ENCODE results near the gene UIMC1. TPM values are rescaled to one million over a fixed set of nuclear protein-coding genes. Genes with fewer than 3 reads are reported as not detected.

UIMC1 gene
- polyA plus RNA-seq, 3 donors = 14.8 to 35.6 (median 19.1) TPM

DNA sequence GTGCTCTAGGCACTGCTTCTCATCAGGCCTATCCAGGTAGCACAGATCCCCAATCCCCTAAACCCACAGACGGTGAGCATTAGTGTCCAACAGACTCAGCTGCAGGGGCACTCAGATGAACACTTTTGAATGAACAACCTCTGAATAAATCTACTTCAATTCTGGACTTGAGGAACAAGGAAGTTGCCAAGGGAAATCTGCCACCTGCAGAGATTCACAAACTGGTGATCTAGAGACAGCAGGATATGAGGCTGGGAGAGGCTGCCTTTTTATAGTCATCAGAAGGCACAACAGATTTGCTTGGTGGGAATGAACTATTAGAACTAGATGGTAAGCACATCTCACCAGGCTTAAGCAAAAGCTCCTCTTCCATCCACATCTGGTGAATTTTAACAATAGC is 100.5 kb downstream of the UIMC1 start:
- intact Hi-C loops (cut with micrococcal nuclease) = no loop called here
- Mint-ChIP-seq H3K27me3 (ENCODE audit: low read depth in 3 of 3) (no peaks in the 10 kb centered on the region), H3K27ac (peak overlapping the region in 2 of 7 donors; percentile 16 to 44), H3K9me3 (no peaks in the 10 kb centered on the region), H3K4me3 (no peak overlapping the region), H3K4me1 (peaks cover 62% of the 10 kb centered on the region), H3K36me3 (peaks cover 47 to 70% of the 10 kb centered on the region in 2 donors)
- no peaks in the 10 kb centered on the region for H3K27me3 ChIP-seq (ENCODE audit: control insufficient read depth in 2 of 2, insufficient read depth in 2 of 2, low read length in 2 of 2)
- H3K9me3 ChIP-seq (replicated peaks in 1 of 2; ENCODE audit: control insufficient read depth in 1 of 2, insufficient read depth in 1 of 2, low read length in 2 of 2) = no peaks in the 10 kb centered on the region
- peaks cover 7% of the 10 kb centered on the region for H3K79me2 ChIP-seq (ENCODE audit: insufficient read depth, low read length)
- H3K9ac ChIP-seq (ENCODE audit: insufficient read depth, low read length, poor library complexity, severe bottlenecking) = no peak overlapping the region
- no peak overlapping the region for H3K4me3 ChIP-seq (replicated peaks in 1 of 3; ENCODE audit: low read depth in 2 of 3, low read length in 3 of 3)
- no peaks in the 10 kb centered on the region for H4K20me1 ChIP-seq (ENCODE audit: insufficient read depth, low read length)
- H3K27ac ChIP-seq (ENCODE audit: low read depth in 1 of 2, low read length in 2 of 2) = no peak overlapping the region
- peaks cover 53 to 61% of the 10 kb centered on the region in 2 donors for H3K4me1 ChIP-seq (ENCODE audit: control insufficient read depth in 1 of 2, insufficient read depth in 2 of 2, low read length in 2 of 2)
- TF ChIP-seq, protein P1, sequence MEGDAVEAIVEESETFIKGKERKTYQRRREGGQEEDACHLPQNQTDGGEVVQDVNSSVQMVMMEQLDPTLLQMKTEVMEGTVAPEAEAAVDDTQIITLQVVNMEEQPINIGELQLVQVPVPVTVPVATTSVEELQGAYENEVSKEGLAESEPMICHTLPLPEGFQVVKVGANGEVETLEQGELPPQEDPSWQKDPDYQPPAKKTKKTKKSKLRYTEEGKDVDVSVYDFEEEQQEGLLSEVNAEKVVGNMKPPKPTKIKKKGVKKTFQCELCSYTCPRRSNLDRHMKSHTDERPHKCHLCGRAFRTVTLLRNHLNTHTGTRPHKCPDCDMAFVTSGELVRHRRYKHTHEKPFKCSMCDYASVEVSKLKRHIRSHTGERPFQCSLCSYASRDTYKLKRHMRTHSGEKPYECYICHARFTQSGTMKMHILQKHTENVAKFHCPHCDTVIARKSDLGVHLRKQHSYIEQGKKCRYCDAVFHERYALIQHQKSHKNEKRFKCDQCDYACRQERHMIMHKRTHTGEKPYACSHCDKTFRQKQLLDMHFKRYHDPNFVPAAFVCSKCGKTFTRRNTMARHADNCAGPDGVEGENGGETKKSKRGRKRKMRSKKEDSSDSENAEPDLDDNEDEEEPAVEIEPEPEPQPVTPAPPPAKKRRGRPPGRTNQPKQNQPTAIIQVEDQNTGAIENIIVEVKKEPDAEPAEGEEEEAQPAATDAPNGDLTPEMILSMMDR (IDR thresholded peaks at IDR 0.05) = no peak
- WGBS (ENCODE audit: insufficient coverage) = no CpG with 5 or more reads among the region's 1 CpG
- no peak for DNase-seq
- no peak overlapping the region for H3K4me2 ChIP-seq (replicated peaks; ENCODE audit: extremely low read depth, low read length, poor library complexity, severe bottlenecking)
- H2AFZ ChIP-seq (ENCODE audit: insufficient read depth, low read depth, low read length, poor library complexity, severe bottlenecking) = no peak overlapping the region
- H3K36me3 ChIP-seq (replicated peaks in 1 of 2; ENCODE audit: control insufficient read depth in 1 of 2, insufficient read depth in 2 of 2, low read length in 2 of 2) = peaks cover 44 to 46% of the 10 kb centered on the region in 2 donors

DNA sequence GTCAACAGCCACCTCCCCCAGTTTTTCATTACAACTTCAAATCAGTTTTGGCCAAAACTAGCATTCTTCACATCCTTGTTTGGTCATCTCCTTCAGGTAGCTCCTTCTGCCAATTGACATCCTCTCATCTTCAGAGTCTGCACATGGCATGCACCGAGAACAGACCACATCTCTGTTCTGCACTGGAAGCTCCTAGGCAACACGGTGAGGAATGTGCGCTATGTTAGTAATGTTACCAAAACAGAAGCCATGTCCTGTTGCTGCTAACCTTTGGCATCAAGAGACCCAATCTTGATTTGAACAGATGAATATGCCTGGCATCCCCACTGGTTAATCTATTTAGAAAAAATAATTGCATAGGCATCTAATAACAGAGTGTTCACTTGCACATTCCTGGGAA is 102.3 kb downstream of the UIMC1 start:
- no peaks in the 10 kb centered on the region for H4K20me1 ChIP-seq (ENCODE audit: insufficient read depth, low read length)
- H3K79me2 ChIP-seq (ENCODE audit: insufficient read depth, low read length) = peaks cover 25% of the 10 kb centered on the region
- no peak overlapping the region for H3K4me3 Mint-ChIP-seq
- H3K4me1 Mint-ChIP-seq = peaks cover 63% of the 10 kb centered on the region
- no peaks in the 10 kb centered on the region for H3K27me3 Mint-ChIP-seq (ENCODE audit: low read depth in 3 of 3)
- no peak for DNase-seq
- H3K9me3 Mint-ChIP-seq = no peaks in the 10 kb centered on the region
- no peak overlapping the region for H3K4me2 ChIP-seq (replicated peaks; ENCODE audit: extremely low read depth, low read length, poor library complexity, severe bottlenecking)
- H3K4me3 ChIP-seq (replicated peaks in 1 of 3; ENCODE audit: low read depth in 2 of 3, low read length in 3 of 3) = no peak overlapping the region
- H3K9ac ChIP-seq (ENCODE audit: insufficient read depth, low read length, poor library complexity, severe bottlenecking) = no peak overlapping the region
- intact Hi-C loops (cut with micrococcal nuclease) = no loop called here
- 96% methylated on average over 3 of the region's 3 CpGs for WGBS (ENCODE audit: insufficient coverage)
- H2AFZ ChIP-seq (ENCODE audit: insufficient read depth, low read depth, low read length, poor library complexity, severe bottlenecking) = no peak overlapping the region
- TF ChIP-seq, protein P1 (IDR thresholded peaks at IDR 0.05) = no peak
- H3K27ac Mint-ChIP-seq = peak overlapping the region in 2 of 7 donors; percentile 30 to 66
- H3K9me3 ChIP-seq (replicated peaks in 1 of 2; ENCODE audit: control insufficient read depth in 1 of 2, insufficient read depth in 1 of 2, low read length in 2 of 2) = no peaks in the 10 kb centered on the region
- no peaks in the 10 kb centered on the region for H3K27me3 ChIP-seq (ENCODE audit: control insufficient read depth in 2 of 2, insufficient read depth in 2 of 2, low read length in 2 of 2)
- peak overlapping the region in 1 of 2 donors; percentile 88 for H3K27ac ChIP-seq (ENCODE audit: low read depth in 1 of 2, low read length in 2 of 2)
- peaks cover 42 to 63% of the 10 kb centered on the region in 2 donors for H3K36me3 Mint-ChIP-seq
- peaks cover 62 to 63% of the 10 kb centered on the region in 2 donors for H3K4me1 ChIP-seq (ENCODE audit: control insufficient read depth in 1 of 2, insufficient read depth in 2 of 2, low read length in 2 of 2)
- peaks cover 44 to 46% of the 10 kb centered on the region in 2 donors for H3K36me3 ChIP-seq (replicated peaks in 1 of 2; ENCODE audit: control insufficient read depth in 1 of 2, insufficient read depth in 2 of 2, low read length in 2 of 2)

Measured in CD14-positive monocyte (primary cell).